T follicular helper cell (primary cell): Measurements from ENCODE around the gene SEC24C.
A peak's percentile ranks its signal among the peaks of the same experiment; 100 is the strongest.
"Not testable (repeated sequence)": the region's sequence is repeated elsewhere in the genome, so short reads cannot be mapped to it uniquely, and the experiment has no call there.

Source experiments
- DNase-seq: peaks from one replicate; pipeline ENCODE4 v3.0.0-alpha.2; 2020; ENCODE audit warnings: low read depth

The SEC24C gene

DNA sequence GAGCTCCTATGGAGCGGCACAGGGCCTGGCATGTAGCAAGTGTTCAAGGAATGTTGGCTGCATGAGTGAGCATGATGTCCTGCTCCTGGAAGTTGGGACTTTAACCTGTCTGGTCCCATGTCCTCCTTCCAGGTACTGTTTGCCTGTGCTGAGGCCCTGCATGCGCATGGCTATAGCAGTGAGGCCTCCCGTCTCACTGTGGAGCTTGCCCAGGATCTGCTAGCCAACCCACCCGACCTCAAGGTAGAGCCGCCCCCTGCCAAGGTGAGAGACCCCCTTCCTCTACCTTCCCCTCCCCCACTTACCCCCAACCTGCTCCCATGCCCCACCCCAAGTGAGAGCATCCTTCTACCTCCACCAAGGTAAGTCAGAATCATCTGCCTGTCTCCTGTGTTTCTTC is 49.3 kb downstream of the SEC24C start:
- DNase-seq: no peak

DNA sequence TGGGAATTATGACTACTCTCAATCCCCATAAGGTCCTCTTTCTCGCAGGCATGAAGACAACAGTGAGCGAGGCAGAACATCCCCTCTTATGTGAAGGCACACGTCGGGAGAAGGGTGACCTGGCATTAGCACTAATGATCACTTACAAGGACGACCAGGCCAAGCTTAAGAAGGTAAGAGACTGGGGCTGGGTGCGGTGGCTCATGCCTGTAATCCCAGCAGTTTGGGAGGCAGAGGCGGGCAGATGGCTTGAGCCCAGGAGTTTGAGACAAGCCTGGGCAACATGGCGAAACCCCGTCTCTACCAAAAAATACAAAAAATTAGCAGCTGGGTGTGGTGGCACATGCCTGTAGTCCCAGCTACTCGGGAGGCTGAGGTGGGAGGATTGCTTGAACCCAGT is 51.3 kb downstream of the SEC24C start:
- not testable (repeated sequence) for DNase-seq

DNA sequence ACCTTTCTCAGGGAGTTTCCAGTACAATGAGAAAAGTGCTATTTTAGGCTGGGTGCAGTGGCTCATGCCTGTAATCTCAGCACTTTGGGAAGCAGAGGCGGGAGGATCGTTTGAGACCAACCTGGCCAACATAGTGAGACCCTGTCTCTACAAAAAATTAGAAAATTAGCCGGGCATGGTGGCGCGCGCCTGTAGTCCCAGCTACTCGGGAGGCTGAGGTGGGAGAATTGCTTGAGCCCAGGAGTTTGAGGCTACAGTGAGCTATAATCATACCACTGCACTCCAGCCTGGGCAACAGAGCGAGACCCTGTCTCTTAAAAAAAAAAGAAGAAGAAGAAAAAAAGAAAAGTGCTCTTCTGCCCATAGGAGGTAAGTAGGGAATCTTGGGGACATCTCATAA is 51.9 kb downstream of the SEC24C start:
- DNase-seq: not testable (repeated sequence)

DNA sequence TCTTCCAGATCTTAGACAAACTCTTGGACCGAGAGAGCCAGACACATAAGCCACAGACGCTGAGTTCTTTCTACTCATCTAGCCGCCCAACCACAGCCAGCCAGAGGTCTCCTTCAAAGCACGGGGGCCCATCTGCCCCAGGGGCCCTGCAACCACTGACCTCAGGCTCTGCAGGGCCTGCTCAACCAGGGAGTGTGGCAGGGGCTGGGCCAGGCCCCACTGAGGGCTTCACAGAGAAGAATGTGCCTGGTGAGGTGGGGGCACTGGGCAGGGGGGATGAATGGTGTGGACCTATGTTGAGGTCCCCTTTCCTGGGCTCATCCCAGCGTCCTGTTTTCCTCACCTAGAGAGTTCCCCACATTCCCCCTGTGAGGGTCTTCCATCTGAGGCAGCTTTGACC is 52.6 kb downstream of the SEC24C start:
- no peak for DNase-seq

DNA sequence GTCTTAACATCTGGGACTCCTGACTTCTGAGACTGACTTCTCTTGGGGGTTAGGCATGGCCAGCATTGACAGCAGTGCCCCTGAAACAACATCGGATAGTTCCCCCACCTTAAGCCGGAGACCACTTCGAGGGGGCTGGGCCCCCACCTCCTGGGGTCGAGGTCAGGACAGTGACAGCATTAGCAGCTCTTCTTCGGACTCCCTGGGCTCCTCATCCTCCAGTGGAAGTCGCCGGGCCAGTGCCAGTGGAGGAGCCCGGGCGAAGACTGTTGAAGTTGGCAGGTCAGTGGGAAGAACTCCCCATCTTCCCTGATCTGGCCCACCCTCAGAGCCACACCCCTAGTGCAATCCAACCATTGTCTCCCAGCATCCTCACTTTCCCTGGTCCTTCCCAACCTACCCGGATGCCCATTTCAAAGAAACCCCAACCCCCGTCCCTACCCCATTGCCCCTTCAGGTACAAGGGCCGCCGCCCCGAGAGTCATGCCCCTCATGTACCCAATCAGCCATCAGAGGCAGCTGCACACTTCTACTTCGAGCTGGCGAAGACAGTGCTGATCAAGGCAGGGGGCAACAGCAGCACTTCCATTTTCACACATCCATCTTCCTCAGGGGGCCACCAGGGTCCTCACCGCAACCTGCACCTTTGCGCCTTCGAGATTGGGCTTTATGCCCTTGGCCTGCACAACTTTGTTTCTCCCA is 53.3 kb downstream of the SEC24C start:
- DNase-seq: no peak

DNA sequence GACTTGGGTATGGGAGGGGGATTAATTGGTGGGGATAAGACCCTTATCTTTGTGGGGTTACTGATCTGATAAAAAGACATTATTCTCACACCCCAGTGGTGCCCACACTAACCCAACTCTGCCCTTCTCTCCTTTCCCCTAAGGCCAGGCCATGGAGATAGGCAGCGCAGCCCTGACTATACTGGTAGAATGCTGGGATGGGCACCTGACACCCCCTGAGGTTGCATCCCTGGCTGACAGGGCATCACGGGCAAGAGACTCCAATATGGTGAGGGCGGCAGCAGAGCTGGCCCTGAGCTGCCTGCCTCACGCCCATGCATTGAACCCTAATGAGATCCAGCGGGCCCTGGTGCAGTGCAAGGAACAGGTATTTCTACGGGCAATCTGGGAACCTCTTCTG is 53.9 kb downstream of the SEC24C start:
- no peak for DNase-seq

DNA sequence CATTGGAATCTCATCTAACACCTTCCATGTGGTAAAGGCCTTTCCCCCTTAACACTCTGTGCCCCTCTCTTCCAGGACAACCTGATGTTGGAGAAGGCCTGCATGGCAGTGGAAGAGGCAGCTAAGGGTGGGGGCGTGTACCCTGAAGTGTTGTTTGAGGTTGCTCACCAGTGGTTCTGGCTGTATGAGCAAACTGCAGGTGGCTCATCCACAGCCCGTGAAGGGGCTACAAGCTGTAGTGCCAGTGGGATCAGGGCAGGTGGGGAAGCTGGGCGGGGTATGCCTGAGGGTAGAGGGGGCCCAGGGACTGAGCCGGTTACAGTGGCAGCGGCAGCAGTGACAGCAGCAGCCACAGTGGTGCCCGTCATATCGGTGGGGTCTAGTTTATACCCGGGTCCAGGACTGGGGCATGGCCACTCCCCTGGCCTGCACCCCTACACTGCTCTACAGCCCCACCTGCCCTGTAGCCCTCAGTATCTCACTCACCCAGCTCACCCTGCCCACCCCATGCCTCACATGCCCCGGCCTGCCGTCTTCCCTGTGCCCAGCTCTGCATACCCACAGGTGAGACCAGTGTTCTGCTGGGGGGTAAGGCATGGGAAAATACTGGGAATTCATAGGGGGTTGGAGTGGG is 54.9 kb downstream of the SEC24C start:
- DNase-seq: no peak

DNA sequence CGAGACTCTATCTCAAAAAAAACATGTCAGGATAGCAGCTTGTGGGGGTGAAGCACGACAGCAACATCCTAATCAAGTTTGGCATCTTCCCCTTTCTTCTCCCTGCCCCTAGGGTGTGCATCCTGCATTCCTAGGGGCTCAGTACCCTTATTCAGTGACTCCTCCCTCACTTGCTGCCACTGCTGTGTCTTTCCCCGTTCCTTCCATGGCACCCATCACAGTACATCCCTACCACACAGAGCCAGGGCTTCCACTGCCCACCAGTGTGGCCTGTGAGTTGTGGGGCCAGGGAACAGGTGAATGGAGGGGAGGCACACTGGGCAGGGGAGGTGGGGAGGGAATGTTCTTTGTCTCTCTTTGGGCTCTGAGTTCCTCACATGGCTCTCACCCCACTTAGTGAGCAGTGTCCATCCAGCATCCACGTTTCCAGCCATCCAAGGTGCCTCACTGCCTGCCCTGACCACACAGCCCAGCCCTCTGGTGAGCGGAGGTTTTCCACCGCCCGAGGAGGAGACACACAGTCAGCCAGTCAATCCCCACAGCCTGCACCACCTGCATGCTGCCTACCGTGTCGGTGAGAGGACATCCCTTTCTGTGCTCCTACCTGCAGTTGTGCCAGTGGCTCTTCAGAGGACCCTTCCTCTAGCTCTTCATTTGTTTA is 55.9 kb downstream of the SEC24C start:
- no peak for DNase-seq

DNA sequence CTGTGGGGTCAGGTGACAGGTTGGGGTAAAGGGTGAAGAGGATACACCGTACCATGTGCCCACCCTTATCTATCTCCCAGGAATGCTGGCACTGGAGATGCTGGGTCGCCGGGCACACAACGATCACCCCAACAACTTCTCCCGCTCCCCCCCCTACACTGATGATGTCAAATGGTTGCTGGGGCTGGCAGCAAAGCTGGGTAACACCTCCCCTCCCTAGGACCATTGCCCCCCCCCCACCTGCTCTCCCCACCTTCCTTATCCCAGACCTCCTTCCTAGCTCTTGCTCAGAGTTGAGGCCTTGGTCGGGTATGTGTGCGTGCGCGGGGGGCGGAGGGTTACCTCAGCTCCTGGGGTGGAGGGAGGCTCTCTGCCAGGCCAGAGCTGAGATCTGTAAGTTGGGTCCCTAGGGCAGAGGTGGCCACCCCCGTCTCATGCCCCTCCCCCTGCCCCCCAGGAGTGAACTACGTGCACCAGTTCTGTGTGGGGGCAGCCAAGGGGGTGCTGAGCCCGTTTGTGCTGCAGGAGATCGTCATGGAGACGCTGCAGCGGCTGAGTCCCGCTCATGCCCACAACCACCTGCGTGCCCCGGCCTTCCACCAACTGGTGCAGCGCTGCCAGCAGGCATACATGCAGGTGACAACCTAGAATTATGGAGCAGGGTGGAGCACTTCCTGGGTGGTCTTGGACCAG is 56.5 kb downstream of the SEC24C start:
- no peak for DNase-seq

DNA sequence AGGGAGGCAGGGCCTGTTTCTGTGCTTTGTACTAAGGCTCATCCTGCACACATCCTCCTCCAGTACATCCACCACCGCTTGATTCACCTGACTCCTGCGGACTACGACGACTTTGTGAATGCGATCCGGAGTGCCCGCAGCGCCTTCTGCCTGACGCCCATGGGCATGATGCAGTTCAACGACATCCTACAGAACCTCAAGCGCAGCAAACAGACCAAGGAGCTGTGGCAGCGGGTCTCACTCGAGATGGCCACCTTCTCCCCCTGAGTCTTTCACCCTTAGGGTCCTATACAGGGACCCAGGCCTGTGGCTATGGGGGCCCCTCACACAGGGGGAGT is 57.0 kb downstream of the SEC24C start:
- DNase-seq: no peak

DNA sequence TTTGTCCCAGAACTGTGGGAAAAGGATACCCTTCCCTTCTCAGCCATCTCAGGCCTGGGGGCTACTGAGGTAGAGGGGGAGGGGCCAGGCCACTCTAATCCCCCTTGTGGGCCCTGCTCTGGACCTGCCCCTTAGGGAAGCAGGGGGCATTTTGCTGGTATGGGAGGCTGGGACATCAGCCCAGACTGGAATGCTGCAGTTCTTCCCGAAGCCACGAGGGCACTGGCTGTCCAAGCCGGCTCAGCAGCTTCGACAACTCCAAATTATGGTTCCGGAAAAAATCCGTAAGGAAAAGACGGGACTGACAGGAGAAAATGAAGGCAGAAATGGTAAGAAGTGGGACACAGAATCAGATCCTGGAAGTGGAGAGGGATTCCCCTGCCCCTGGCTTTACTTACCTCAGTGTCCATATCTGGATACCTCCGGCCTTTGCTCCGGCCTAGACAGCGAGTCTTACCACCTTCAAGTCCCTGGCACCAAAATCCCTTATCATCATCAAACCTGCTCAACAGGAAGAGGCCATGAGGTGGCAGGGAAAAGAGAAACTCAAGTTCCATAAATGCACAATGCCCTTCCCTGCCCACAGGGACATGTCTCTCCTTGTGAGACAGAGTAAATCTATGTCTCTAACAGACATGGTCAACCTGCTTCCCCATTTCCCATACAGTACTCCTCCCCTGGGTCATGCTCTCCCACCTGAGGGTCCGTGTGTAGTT is 58.3 kb downstream of the SEC24C start:
- DNase-seq: no peak

DNA sequence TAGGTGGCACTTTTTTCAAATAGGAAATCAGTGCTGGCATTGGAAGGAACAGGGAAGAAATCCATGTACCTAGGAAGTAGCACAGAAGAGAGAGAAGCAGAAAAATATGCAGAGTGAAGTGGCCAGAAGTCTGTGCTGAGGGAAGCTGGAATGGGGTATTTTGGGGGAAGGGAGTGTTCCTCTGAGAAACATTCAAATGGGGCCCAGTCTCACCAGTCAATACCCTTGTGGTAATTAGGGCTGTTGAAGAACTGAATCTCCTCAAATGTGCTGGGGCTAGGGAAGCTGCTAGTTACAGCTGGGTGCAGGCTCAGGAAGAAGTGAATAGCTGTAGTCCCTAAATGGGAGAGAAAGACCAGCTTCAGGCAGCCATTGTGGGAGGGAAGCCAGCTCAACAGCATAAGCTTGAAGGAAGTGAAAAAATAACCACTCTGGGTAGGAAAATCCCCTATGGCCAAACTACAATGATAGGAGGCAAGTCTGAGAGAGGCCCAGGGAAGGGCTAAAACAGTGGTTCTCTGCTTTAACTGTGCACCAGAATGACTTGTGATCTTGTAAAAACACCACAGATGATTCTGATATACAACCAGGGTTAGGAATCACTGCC is 59.6 kb downstream of the SEC24C start:
- no peak for DNase-seq

DNA sequence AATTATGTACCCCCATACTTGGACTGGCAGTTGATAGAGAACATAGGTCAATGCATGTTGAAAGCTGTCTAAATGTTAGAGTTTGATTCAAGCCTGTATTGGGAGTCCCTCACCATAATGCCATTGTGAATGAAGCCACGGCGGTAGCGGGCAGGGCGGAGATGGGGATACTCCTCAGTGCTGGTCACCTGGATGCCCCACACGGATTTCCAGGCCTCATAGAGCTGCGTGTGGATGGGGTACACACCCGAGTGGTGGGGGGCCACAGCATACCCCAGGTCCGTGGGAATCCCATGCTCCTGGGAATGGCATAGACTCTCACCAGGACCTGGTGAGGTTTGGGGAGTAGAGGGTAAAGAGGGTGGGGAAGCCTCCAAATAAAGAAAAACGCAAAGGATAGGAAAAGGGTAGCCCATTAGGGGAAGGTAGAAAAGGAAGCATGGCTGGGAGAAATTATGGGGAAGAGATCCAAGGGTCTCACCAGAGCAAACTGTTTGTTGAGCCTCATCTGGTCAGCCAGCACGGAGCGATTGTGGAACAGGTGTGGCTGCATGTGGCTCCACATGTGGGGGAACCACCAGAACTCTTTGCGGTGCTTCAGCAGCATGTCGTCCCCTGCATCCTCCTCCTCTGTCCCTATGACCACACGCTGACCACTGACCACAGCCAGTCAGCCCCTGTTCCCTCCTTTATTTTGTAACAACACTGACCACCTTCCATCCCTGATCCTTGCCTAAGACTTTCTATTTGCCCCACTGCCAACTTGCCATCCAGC is 62.2 kb downstream of the SEC24C start:
- DNase-seq: no peak

DNA sequence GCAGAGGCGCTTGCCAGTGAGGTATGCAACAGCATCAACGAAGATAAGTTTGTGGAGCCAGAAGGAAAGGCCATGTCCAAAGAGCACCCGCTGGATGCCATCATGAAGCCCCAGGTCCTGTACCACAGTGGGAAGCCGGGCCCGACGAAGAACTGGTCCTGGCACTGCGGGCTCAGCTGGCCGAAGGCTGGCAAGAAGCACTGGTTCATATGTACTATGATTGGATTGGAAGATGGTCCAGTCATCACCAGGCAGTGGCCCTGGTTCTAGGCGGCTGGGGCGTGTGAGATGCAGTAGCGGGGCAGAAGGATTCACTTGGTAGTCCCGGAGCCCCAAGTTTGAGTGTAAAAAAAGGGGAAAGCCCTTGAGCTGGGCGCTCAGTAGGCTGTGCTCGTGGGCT is 63.3 kb downstream of the SEC24C start:
- DNase-seq: no peak

DNA sequence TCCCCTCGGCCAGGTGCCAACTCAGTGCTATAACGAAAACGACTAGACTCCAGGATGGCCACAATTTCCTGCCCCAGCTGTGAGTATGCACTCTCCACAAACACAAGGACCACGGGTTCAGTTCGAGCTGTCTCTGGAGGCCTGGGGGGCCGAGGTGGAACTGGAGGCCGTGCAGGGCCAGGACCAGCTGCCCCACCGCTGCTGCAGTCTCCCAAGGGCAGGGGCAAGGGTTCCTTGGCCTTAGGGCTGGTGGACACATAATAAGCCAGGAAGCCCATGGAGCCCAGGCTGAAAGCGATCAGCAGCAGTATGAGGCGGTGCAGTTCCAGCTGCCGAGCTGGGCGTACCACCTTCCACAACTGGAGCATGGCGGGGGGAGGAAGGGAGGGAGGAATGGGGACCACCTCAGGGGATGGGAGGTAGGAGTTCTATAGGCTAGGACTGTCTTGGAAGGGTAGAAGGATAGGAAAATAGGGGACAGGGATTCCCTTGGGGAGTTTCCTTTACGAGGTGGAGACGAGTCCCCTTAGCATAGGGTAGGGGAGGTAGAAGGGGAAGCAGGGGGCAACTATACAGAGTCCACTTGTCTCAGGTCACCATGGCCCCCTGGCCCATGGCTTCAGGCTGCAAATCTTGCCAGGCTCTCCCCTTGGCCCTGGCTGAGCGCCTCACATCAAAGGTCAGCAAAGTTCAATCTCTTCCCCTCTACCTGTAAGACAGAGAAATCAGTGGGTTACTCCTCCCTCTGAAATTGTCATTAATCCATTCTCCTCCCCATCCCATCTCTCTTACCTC is 64.0 kb downstream of the SEC24C start:
- no peak for DNase-seq

DNA sequence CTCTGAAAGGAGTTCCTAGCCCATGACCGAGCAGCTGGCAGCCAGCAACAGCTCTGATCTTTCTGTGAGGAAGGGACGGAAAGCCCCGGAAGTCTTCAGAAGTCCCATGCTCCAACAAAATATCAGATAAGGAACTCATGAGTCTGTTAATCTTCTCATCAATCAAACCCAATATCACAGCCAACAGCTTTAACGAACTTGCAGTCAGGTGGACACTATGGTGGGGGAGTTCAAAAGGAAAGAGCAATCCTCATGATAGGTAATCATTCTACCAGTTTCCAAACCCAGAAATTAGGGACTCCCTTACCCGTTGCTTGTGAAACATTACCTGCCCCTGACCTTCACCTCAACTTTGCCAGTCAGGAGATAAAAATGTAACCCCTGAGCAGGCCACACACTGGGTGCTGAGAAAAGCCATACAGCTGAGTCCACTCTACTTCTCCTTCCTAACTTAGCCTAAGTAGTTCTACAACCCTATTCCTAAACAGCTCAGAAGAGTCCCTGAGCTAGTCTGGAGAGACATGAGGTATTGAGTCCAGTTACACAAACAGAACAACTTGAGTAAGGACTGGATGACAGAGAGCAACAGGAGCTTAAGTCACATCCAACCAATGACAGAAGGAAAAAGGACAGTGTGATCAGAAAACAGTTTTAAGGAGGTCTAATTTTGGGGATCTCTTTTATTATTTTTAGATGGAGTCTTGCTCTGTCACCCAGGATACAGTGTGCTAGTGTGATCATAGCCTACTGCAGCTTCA is 65.1 kb downstream of the SEC24C start:
- DNase-seq: no peak

DNA sequence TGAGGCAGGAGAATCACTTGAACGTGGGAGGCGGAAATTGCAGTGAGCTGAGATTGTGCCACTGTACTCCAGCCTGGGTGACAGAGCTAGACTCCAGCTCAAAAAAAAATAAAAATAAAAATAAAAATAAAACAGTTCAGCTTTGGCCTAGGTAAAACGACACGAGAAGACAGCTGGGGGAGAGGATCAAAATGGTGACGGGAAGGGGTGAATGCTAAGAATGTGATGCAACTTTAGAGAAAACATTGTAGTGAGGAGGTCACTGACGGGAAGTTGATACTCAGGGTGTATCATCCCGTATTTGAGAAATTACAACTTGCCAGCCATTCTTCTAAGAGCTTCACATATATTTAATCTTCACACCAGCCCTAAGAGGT is 66.2 kb downstream of the SEC24C start:
- DNase-seq: no peak

DNA sequence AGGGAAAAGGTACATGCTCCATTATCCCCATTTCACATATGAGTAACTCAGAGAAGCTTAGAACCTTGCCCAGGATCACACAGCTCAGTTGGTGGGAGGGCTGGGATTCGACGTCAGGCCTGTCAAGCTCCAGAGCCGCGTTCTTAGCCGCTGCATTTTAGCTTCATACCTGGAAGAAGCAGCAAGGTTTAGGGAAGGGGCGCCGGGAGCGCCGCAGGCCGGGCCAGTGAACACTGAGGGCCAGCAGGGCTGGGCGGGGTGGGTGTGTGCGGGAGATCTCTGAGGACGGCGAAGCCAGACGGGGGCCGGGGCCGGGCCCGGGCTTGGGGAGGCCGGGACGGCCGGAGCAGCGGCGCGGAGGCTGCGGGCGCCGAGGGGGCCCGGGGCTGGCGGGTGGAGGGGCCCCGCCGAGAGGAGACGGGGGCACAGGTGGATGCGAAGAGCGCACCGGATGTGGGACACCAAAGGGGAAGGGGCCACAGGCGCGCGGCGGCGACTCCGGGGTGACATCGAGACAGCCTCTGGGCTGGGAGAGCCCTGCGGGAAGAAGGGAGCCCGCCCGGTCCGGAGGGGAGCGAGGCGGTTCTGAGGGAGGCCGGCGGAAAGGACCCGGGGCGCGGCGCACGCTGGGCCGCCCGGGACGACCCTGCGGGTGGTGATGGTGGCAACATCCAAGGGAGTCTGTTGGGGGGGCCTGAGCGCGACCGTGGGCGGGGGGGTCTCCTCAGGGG is 66.7 kb downstream of the SEC24C start:
- peak; percentile 42 for DNase-seq

DNA sequence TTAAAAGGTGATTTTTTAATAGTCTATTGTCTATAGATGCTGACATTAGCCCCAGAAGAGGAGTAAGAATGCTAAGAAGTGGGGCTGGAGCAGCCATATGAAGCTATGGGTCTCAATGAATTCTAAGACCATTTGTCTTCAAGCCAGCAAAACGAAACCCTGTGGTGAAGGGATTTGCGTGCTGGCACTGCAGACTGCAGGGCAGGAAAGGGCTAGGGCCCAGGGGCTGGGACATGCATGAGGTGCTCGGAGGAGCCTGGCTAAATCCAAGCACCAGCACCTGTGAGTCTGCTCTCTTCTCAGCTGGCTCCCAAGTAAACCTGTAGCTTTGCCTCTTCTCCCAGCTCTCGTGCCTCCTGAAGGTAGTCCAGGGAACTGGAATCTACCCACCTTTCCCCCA is 68.5 kb downstream of the SEC24C start:
- DNase-seq: no peak
